ENCODE measurements around the gene ZNF384. TPM values are rescaled to one million over a fixed set of nuclear protein-coding genes. Genes with fewer than 3 reads are reported as not detected.

The ZNF384 gene
- polyA plus RNA-seq, 1 experiment: 57.0 TPM

GRCh38 chr12:6698352-6699046, 9.3 kb upstream of the ZNF384 start:
- CTCF ChIA-PET: interaction anchor here (0.7 to 2.8 kb wide), 18 partner anchors 9 to 147 kb away, joined by 3 to 11 read pairs (median 4); partner anchors contain the start of genes MLF2 and ZNF384
- POLR2A ChIA-PET: interaction anchor here (0.5 to 0.6 kb wide), 2 partner anchors 9 to 86 kb away, joined by 3 to 4 read pairs; no protein-coding TSS in a partner anchor
- no peak for DNase-seq (ENCODE audit: low read depth)
- Histone ChIP-seq H3K4me3 (ENCODE audit: low read depth, low read length) (no peak overlapping the region), H3K27me3 (ENCODE audit: control insufficient read depth, insufficient read depth, low read length) (peaks cover 7% of the 10 kb centered on the region; the same call in 1 of the 2 replicates), H3K36me3 (ENCODE audit: control insufficient read depth, insufficient read depth, low read length) (no peaks in the 10 kb centered on the region)
- no peak for TF ChIP-seq CTCF (IDR thresholded peaks at IDR 0.05; ENCODE audit: insufficient read depth, low read depth, low read length)

GRCh38 chr12:6697584-6698351, 8.6 kb upstream of the ZNF384 start:
- peaks cover 7% of the 10 kb centered on the region; the same call in 1 of the 2 replicates for H3K27me3 ChIP-seq (ENCODE audit: control insufficient read depth, insufficient read depth, low read length)
- ChIA-PET POLR2A (interaction anchor here (0.6 kb wide), 1 partner anchor 85 kb away, joined by 3 read pairs; no protein-coding TSS in a partner anchor), CTCF (interaction anchor here (0.6 to 2.8 kb wide), 17 partner anchors 8 to 146 kb away, joined by 3 to 11 read pairs (median 4); partner anchors contain the start of genes MLF2 and ZNF384)
- no peak for DNase-seq (ENCODE audit: low read depth)
- TF ChIP-seq CTCF (IDR thresholded peaks at IDR 0.05; ENCODE audit: insufficient read depth, low read depth, low read length): peak; percentile 78
- no peaks in the 10 kb centered on the region for H3K36me3 ChIP-seq (ENCODE audit: control insufficient read depth, insufficient read depth, low read length)
- no peak overlapping the region for H3K4me3 ChIP-seq (ENCODE audit: low read depth, low read length)

GRCh38 chr12:6696690-6697583, 7.8 kb upstream of the ZNF384 start:
- Histone ChIP-seq H3K4me3 (ENCODE audit: low read depth, low read length) (no peak overlapping the region), H3K36me3 (ENCODE audit: control insufficient read depth, insufficient read depth, low read length) (no peaks in the 10 kb centered on the region), H3K27me3 (ENCODE audit: control insufficient read depth, insufficient read depth, low read length) (peaks cover 7% of the 10 kb centered on the region; the same call in 1 of the 2 replicates)
- POLR2A ChIA-PET: no interaction called here
- no peak for DNase-seq (ENCODE audit: low read depth)
- CTCF ChIA-PET: interaction anchor here (0.7 to 2.8 kb wide), 11 partner anchors 8 to 82 kb away, joined by 3 to 11 read pairs (median 5); partner anchors contain the start of genes MLF2 and ZNF384
- no peak for TF ChIP-seq CTCF (IDR thresholded peaks at IDR 0.05; ENCODE audit: insufficient read depth, low read depth, low read length)

GRCh38 chr12:6695313-6696045, 6.3 kb upstream of the ZNF384 start:
- POLR2A ChIA-PET: no interaction called here
- DNase-seq (ENCODE audit: low read depth): no peak
- Histone ChIP-seq H3K4me3 (ENCODE audit: low read depth, low read length) (no peak overlapping the region), H3K36me3 (ENCODE audit: control insufficient read depth, insufficient read depth, low read length) (no peaks in the 10 kb centered on the region), H3K27me3 (ENCODE audit: control insufficient read depth, insufficient read depth, low read length) (no peaks in the 10 kb centered on the region)
- no peak for TF ChIP-seq CTCF (IDR thresholded peaks at IDR 0.05; ENCODE audit: insufficient read depth, low read depth, low read length)
- CTCF ChIA-PET: interaction anchor here (1.2 to 1.7 kb wide), 3 partner anchors 58 to 81 kb away, joined by 5 to 7 read pairs (median 5); partner anchors contain the start of gene MLF2
